Measurements from ENCODE around the gene ENDOG. TPM values are rescaled to one million over a fixed set of nuclear protein-coding genes. Genes with fewer than 3 reads are reported as not detected.
"Not testable (repeated sequence)": the region's sequence is repeated elsewhere in the genome, so short reads cannot be mapped to it uniquely, and the experiment has no call there.

The ENDOG gene
- total RNA-seq, 4 donors from 2014 or later: 14.1 to 29.9 (median 20.3) TPM

DNA sequence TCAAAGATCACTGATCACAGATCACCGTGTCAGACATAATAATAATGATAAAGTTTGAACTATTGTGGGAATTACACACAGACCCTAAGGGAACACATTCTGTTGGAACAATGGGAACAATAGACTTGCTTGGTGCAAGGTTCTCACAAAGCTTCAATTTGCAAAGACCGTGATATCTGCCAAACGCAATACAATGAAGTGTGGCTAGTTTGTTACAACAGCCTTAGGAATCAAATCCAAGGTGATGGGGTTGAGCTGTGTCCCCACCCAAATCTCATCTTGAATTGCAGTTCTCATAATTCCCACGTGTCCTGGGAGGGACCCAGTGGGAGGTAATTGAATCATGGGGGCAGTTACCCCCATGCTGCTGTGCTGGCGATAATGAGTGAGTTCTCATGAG is 42.6 kb downstream of the ENDOG start:
- ATAC-seq (ENCODE audit: low FRiP score): no peak
- TF ChIP-seq, protein P1, sequence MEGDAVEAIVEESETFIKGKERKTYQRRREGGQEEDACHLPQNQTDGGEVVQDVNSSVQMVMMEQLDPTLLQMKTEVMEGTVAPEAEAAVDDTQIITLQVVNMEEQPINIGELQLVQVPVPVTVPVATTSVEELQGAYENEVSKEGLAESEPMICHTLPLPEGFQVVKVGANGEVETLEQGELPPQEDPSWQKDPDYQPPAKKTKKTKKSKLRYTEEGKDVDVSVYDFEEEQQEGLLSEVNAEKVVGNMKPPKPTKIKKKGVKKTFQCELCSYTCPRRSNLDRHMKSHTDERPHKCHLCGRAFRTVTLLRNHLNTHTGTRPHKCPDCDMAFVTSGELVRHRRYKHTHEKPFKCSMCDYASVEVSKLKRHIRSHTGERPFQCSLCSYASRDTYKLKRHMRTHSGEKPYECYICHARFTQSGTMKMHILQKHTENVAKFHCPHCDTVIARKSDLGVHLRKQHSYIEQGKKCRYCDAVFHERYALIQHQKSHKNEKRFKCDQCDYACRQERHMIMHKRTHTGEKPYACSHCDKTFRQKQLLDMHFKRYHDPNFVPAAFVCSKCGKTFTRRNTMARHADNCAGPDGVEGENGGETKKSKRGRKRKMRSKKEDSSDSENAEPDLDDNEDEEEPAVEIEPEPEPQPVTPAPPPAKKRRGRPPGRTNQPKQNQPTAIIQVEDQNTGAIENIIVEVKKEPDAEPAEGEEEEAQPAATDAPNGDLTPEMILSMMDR (IDR thresholded peaks at IDR 0.05): no peak
- no peak for DNase-seq (ENCODE audit: low spot score)

DNA sequence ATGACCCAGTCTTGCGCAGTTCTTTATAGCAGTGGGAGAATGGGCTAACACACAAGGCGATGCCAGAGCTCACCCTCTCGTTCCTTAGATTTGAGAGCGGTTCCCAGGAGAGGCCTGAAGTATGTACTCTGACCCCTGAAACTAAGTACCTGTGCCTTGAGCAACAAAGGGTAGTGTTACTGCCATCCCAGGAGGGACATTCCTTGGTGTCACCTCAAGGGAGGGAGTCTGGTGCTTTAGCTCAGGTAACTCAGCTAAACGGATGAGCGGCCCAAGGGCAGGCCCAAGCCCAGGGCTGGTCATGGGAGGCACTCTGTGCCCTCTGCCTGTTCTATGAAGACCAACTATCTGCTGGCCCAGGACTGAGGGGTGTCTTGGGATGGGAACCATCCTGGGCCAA is 43.2 kb downstream of the ENDOG start:
- ATAC-seq (ENCODE audit: low FRiP score) (no peak), DNase-seq (ENCODE audit: low spot score) (no peak)
- TF ChIP-seq, protein P1 (IDR thresholded peaks at IDR 0.05): no peak

DNA sequence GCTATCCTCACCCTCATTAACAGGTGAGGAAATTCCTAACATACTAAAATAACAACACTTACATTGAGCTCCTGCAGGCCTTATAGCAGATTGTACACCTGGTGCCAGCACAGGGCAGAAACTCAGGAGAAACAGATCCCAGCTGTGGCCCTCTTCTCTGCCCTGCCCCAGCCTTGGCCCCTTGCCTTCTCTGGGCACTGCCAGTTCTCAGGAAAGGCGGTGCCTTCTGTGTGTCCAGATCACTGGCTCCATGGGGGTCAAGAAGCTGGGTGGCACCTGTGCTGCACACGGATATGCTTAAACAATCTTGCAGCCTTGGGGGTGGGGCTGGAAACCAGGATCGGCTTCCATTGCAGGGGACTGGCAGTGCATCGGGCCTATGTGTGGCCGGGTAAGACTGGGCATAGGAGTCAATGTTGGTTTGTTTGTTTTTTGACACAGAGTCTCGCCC is 44.1 kb downstream of the ENDOG start:
- no peak for ATAC-seq (ENCODE audit: low FRiP score)
- TF ChIP-seq, protein P1 (IDR thresholded peaks at IDR 0.05): no peak
- DNase-seq (ENCODE audit: low spot score): no peak

DNA sequence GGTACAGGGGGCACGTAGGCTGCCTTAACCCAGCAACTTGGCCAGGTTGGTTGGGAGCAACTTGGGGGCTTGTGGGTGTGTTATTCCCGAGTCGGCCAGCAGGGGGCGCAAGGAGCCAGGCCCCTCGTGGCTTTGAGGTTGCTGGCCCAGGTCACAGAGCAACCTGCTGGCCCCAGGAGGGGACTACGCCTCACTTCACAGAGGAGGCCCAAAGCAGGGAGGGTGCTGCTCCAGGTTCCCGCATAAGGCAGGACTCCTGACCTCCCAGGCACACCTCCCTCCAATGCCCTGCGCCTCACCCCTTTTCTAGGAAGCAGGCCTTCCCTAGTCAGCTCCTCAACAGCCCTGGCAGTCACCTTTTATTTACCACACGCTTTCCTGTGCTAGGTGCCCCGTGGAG is 45.3 kb downstream of the ENDOG start:
- DNase-seq (ENCODE audit: low spot score) (peak; percentile 63), ATAC-seq (ENCODE audit: low FRiP score) (peak; percentile 75)
- TF ChIP-seq, protein P1 (IDR thresholded peaks at IDR 0.05): peak in 2 of 3 donors; percentile 96 to 99

DNA sequence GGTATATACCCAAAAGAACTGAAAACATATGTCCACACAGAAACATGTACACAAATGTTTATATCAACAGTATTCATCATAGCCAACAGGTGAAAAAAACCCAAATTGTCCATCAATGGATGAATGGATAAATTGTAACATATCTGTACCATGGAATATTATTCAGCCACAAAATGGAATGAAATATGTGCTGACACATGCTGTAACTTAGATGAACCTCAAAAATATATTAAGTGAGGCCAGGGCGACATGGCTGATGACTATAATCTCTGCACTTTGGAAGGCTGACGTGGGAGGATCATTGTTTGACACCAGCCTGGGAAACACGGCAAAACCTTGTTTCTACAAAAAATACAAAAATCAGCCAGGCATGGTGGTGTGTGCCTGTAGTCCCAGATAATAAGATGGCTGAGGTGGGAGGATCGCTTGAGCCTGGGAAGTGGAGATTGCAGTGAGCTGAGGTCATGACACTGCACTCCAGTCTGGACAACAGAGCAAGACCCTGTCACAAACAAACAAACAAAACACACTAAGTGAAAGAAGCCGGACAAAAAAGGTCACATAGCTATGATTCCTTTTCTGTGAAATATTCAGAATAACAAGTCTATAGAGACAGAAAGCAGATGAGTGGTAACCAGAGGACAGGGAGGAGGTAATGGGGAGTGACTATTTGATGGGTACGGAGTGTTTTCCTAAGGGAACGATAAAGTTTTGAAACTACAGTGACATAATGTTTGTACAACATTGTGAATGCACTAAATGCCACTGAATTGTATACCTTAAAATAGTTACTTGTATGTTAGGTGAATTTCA is 52.0 kb downstream of the ENDOG start:
- ATAC-seq (ENCODE audit: low FRiP score) (no peak), DNase-seq (ENCODE audit: low spot score) (no peak)
- TF ChIP-seq, protein P1 (IDR thresholded peaks at IDR 0.05): no peak

DNA sequence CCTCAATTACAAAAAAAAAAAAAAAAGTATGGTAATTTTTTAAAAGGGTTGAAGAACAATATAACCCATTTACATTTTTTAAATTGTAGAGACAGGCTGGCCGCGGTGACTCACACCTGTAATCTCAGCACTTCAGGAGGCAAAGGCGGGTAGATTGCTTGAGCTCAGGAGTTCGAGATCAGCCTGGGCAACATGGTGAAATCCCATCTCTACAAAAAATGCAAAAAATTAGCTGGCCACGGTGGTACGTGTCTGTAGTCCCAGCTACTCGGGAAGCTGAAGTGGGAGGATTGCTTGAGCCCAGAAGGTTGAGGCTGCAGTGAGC is 52.6 kb downstream of the ENDOG start:
- DNase-seq (ENCODE audit: low spot score); ATAC-seq (ENCODE audit: low FRiP score): not testable (repeated sequence)

Other genes with a start within 250 kb of the ENDOG start
- gene DYNC2I2, start 161.7 kb upstream of the ENDOG start, total RNA-seq: 10 to 100 TPM; 12.8 to 24.7 (median 21.3) TPM
- gene SET, start 129.3 kb upstream of the ENDOG start, total RNA-seq: 100 to 1,000 TPM; 112 to 226 (median 139) TPM
- gene PKN3, start 116.0 kb upstream of the ENDOG start, total RNA-seq: 10 to 100 TPM in 1 of 4 donors, 1 to 10 TPM in 3; 4.2 to 12.0 (median 7.5) TPM
- 10 to 100 TPM; 23.6 to 40.6 (median 30.8) TPM for gene ZDHHC12, start 94.4 kb upstream of the ENDOG start, total RNA-seq
- 10 to 100 TPM; 20.9 to 43.1 (median 30.7) TPM for gene ZER1, start 46.6 kb upstream of the ENDOG start, total RNA-seq
- 10 to 100 TPM; 12.1 to 21.4 (median 14.9) TPM for gene TBC1D13, start 31.2 kb upstream of the ENDOG start, total RNA-seq
- gene SPOUT1, start 11.3 kb downstream of the ENDOG start, total RNA-seq: 10 to 100 TPM; 15.1 to 25.1 (median 21.2) TPM
- gene KYAT1, start 63.5 kb downstream of the ENDOG start, total RNA-seq: 1 to 10 TPM; 2.9 to 9.3 (median 4.1) TPM
- gene LRRC8A, start 63.6 kb downstream of the ENDOG start, total RNA-seq: 10 to 100 TPM; 37.8 to 67.1 (median 47.8) TPM
- 10 to 100 TPM; 14.4 to 43.8 (median 32.4) TPM for gene PHYHD1, start 102.5 kb downstream of the ENDOG start, total RNA-seq
- 10 to 100 TPM; 13.3 to 23.2 (median 17.7) TPM for gene DOLK, start 129.1 kb downstream of the ENDOG start, total RNA-seq
- 10 to 100 TPM; 27.2 to 70.6 (median 38.3) TPM for gene NUP188, start 129.2 kb downstream of the ENDOG start, total RNA-seq
- gene SH3GLB2, start 209.8 kb downstream of the ENDOG start, total RNA-seq: 10 to 100 TPM; 55.5 to 75.5 (median 65.1) TPM
- 10 to 100 TPM; 19.4 to 38.5 (median 20.9) TPM for gene MIGA2, start 218.1 kb downstream of the ENDOG start, total RNA-seq